Activated CD8-positive, alpha-beta memory T cell treated with anti-CD3 and anti-CD28 coated beads, Interleukin-2, amount 50 U/mL, for 1 hour (primary cell): ENCODE results near the gene C12orf60.

Experiments
- DNase-seq: peaks from one replicate; pipeline ENCODE4 v3.0.0-alpha.2; 2020; ENCODE audit errors: extremely low read depth

The C12orf60 gene

GRCh38 chr12:14776236-14776961, 27.1 kb upstream of the C12orf60 start:
- no peak for DNase-seq

- no peak for DNase-seq
Observed at GRCh38 chr12:14777271-14777670, 26.2 kb upstream of the C12orf60 start.

- no peak for DNase-seq
Observed at GRCh38 chr12:14779834-14780233, 23.6 kb upstream of the C12orf60 start.

GRCh38 chr12:14780859-14781258, 22.6 kb upstream of the C12orf60 start:
- no peak for DNase-seq

GRCh38 chr12:14781563-14781962, 21.9 kb upstream of the C12orf60 start:
- DNase-seq: no peak

GRCh38 chr12:14782756-14783155, 20.7 kb upstream of the C12orf60 start:
- no peak for DNase-seq

GRCh38 chr12:14784471-14784870, 19.0 kb upstream of the C12orf60 start:
- DNase-seq: no peak

- no peak for DNase-seq
Observed at GRCh38 chr12:14785568-14785967, 17.9 kb upstream of the C12orf60 start.

- no peak for DNase-seq
Observed at GRCh38 chr12:14795028-14795448, 8.4 kb upstream of the C12orf60 start.

- no peak for DNase-seq
Observed at GRCh38 chr12:14802247-14802646, 1.2 kb upstream of the C12orf60 start.

- no peak for DNase-seq
Observed at GRCh38 chr12:14802721-14803010, 804 bp upstream of the C12orf60 start.

GRCh38 chr12:14803830-14804160, 325 bp downstream of the C12orf60 start:
- DNase-seq: no peak

- no peak for DNase-seq
Observed at GRCh38 chr12:14810167-14810952, 6.9 kb downstream of the C12orf60 start.

- DNase-seq: no peak
Observed at GRCh38 chr12:14810953-14811483, 7.5 kb downstream of the C12orf60 start.

- no peak for DNase-seq
Observed at GRCh38 chr12:14811486-14811885, 8.0 kb downstream of the C12orf60 start.

GRCh38 chr12:14814014-14814413, 10.5 kb downstream of the C12orf60 start, which contains the start of gene SMCO3:
Gene SMCO3, minus strand, starts transcription at chr12:14814182. Its CDS starts 7,502 bp downstream, at chr12:14806680.
- DNase-seq: no peak

GRCh38 chr12:14824012-14824634, 20.7 kb downstream of the C12orf60 start:
- no peak for DNase-seq

- no peak for DNase-seq
Observed at GRCh38 chr12:14825256-14825655, 21.8 kb downstream of the C12orf60 start.

- no peak for DNase-seq
Observed at GRCh38 chr12:14826491-14826890, 23.0 kb downstream of the C12orf60 start.

- DNase-seq: no peak
Observed at GRCh38 chr12:14827043-14827442, 23.6 kb downstream of the C12orf60 start.

- DNase-seq: no peak
Observed at GRCh38 chr12:14828892-14829291, 25.4 kb downstream of the C12orf60 start.

- no peak for DNase-seq
Observed at GRCh38 chr12:14833336-14833735, 29.9 kb downstream of the C12orf60 start.

GRCh38 chr12:14833952-14834351, 30.5 kb downstream of the C12orf60 start:
- DNase-seq: no peak
